Endothelial cell of umbilical vein (primary cell): ENCODE measurements around the gene ELANE. TPM values are rescaled to one million over a fixed set of nuclear protein-coding genes. Genes with fewer than 3 reads are reported as not detected.

Experiments
- BruUV-seq: library from RNA; stranded (reverse); fragments of 400-500 nt; replicated peaks from 2 replicates; lab custom pipeline; 2021; lab: Mats Ljungman, UMichigan
- CTCF ChIA-PET: fragments of 300-600, 350-600 bp; sonication (Branson Sonifier 250); formaldehyde crosslinking; loops from one replicate; lab custom pipeline; 2021; ENCODE audit warnings: antibody characterized with exemption, inconsistent platforms; lab: Charles Lee
- POLR2A ChIA-PET: fragments of 300-600, 350-600 bp; sonication (Branson Sonifier 250); formaldehyde crosslinking; loops from one replicate; lab custom pipeline; 2021; ENCODE audit warnings: antibody characterized with exemption, inconsistent platforms; lab: Charles Lee
- DNase-seq: peaks from one replicate; pipeline ENCODE4 v3.0.0-alpha.2; 2011; ENCODE audit warnings: low read depth, low spot score
- FAIRE-seq: peaks from 2 replicates; lab custom pipeline; 2011; peaks lifted over from hg19 to GRCh38; lab: Jason Lieb, UNC
- H2AFZ ChIP-seq: 2 replicates; pipeline ENCODE4 v1.6.0; 2012; ENCODE audit warnings: low read depth, low read length, control low read depth, inconsistent platforms
- H3K27ac ChIP-seq: 2 replicates; pipeline ENCODE4 v1.5.1; 2011; ENCODE audit warnings: low read depth, mild to moderate bottlenecking, control low read depth, low read length, moderate library complexity; ENCODE audit not compliant: insufficient read depth
- H3K27me3 ChIP-seq, 2 experiments: 2 replicates each; pipeline versions ENCODE4 v1.6.0 to v1.6.1; 2011; ENCODE audit warnings: low read length in 2 of 2, mixed read lengths in 1 of 2; ENCODE audit not compliant: control insufficient read depth in 2 of 2, insufficient read depth in 2 of 2
- H3K36me3 ChIP-seq, 2 experiments: 2 replicates in 1 of 2; 3 replicates in 1 of 2; pipeline ENCODE4 v1.5.1; 2011; ENCODE audit warnings: low read length in 2 of 2, mild to moderate bottlenecking in 1 of 2, moderate library complexity in 1 of 2; ENCODE audit not compliant: control insufficient read depth in 2 of 2, insufficient read depth in 2 of 2; ENCODE audit errors: extremely low read depth in 1 of 2
- H3K4me1 ChIP-seq: 3 replicates; pipeline ENCODE4 v1.5.1; 2011; ENCODE audit warnings: mild to moderate bottlenecking, low read length; ENCODE audit not compliant: control insufficient read depth, insufficient read depth; ENCODE audit errors: extremely low read depth
- H3K4me2 ChIP-seq: 2 replicates; pipeline ENCODE4 v1.6.1; 2011; ENCODE audit warnings: low read length, control low read depth, mixed read lengths; ENCODE audit not compliant: insufficient read depth
- H3K4me3 ChIP-seq, 3 experiments: fragments of 200-600 bp in 1 of 3; sonication (generic), shearing (Covaris generic) in 1 of 3; replicated peaks in 1 of 3; 2 replicates each; pipeline ENCODE4 v1.5.1; 2011 to 2016; ENCODE audit warnings: control low read depth in 3 of 3, low read length in 3 of 3, mild to moderate bottlenecking in 2 of 3, inconsistent platforms in 1 of 3, low read depth in 1 of 3, moderate library complexity in 1 of 3; ENCODE audit not compliant: insufficient read depth in 1 of 3
- H3K79me2 ChIP-seq: 2 replicates; pipeline ENCODE4 v1.6.0; 2012; ENCODE audit warnings: low read length, inconsistent platforms; ENCODE audit not compliant: control insufficient read depth, insufficient read depth
- H3K9ac ChIP-seq: replicated peaks from 2 replicates; pipeline ENCODE3; 2011; ENCODE audit warnings: low read length, control low read depth; ENCODE audit not compliant: insufficient read depth; ENCODE audit errors: extremely low read depth
- H3K9me1 ChIP-seq: replicated peaks from 3 replicates; pipeline ENCODE4 v1.6.0; 2011; ENCODE audit warnings: mild to moderate bottlenecking, low read length; ENCODE audit not compliant: control insufficient read depth, insufficient read depth; ENCODE audit errors: extremely low read depth
- H3K9me3 ChIP-seq: replicated peaks from 2 replicates; pipeline ENCODE4 v1.5.1; 2012; ENCODE audit warnings: low read length, inconsistent platforms; ENCODE audit not compliant: control insufficient read depth, insufficient read depth
- H4K20me1 ChIP-seq: replicated peaks from 2 replicates; pipeline ENCODE3; 2011; ENCODE audit warnings: mild to moderate bottlenecking, low read length; ENCODE audit not compliant: control insufficient read depth, insufficient read depth; ENCODE audit errors: extremely low read depth
- FOS ChIP-seq: IDR thresholded peaks from 2 replicates; pipeline ENCODE4 v1.6.1; 2011; ENCODE audit warnings: mild to moderate bottlenecking, low read length, moderate library complexity, borderline replicate concordance; ENCODE audit not compliant: insufficient read depth
- POLR2A ChIP-seq: IDR thresholded peaks from 2 replicates; pipeline ENCODE4 v1.6.1; 2012; ENCODE audit warnings: low read depth, mild to moderate bottlenecking, control low read depth, low read length
- POLR2AphosphoS5 ChIP-seq: IDR thresholded peaks from 2 replicates; pipeline ENCODE4 v1.6.1; 2012; ENCODE audit warnings: low read depth, mild to moderate bottlenecking, control low read depth, low read length, moderate library complexity; ENCODE audit not compliant: insufficient read depth
- dilution Hi-C: fragments of 300-500 bp; cut with MboI; formaldehyde crosslinking; loops from one replicate; pipeline ENCODE4 v1.15.0; 2019; ENCODE audit warnings: low sequenced_read_pairs; ENCODE audit not compliant: extremely low pct_ligation_motif_present
- intact Hi-C: fragments of 100-400 bp; cut with micrococcal nuclease; formaldehyde crosslinking; loops from one replicate; pipeline ENCODE4 v1.10.0; 2022
- polyA plus RNA-seq, 4 experiments: library from polyadenylated mRNA; depleted of rRNA in 3 of 4; stranded (reverse) in 3 of 4; unstranded in 1 of 4; fragments of >200 nt; gene quantifications; 2 replicates each; pipeline versions ENCODE4 v1.2.1 to v1.2.3, GENCODE V29; 2011 to 2012; ENCODE audit warnings: missing spikeins in 1 of 4
- total RNA-seq: library from RNA; stranded (reverse); gene quantifications from 2 replicates; pipeline ENCODE4 v1.2.3, GENCODE V29; 2021

Gene ELANE
- total and polyA plus RNA-seq, 2 donors (not counting 3 experiments of a cell fraction or from before 2014, with no cell fraction given) = not detected

GRCh38 chr19:813219-814151 is 38.6 kb upstream of the ELANE start:
- Histone ChIP-seq H3K4me1 (no peaks in the 10 kb centered on the region), H4K20me1 (peaks cover 3% of the 10 kb centered on the region), H3K27ac (no peak overlapping the region), H3K79me2 (peaks cover 15% of the 10 kb centered on the region), H2AFZ (no peak overlapping the region), H3K9me1 (no peaks in the 10 kb centered on the region), H3K4me2 (no peak overlapping the region), H3K4me3 (no peak overlapping the region), H3K9me3 (no peaks in the 10 kb centered on the region), H3K36me3 (peaks cover 24 to 27% of the 10 kb centered on the region in 2 experiments), H3K27me3 (no peaks in the 10 kb centered on the region), H3K9ac (no peak overlapping the region)
- ChIA-PET POLR2A (no interaction called here), CTCF (no interaction called here)
- dilution Hi-C loops = no loop called here
- no TSS peak for BruUV-seq
- no peak for TF ChIP-seq POLR2A
- peak; percentile 67 for TF ChIP-seq POLR2AphosphoS5
- no peak for FAIRE-seq
- intact Hi-C loops = no loop called here
- DNase-seq = no peak

GRCh38 chr19:814152-815078 is 37.7 kb upstream of the ELANE start:
- intact Hi-C loops (no loop called here), dilution Hi-C loops (no loop called here)
- peaks cover 20 to 24% of the 10 kb centered on the region in 2 experiments for H3K36me3 ChIP-seq
- DNase-seq (no peak), FAIRE-seq (no peak)
- no peak overlapping the region for H3K9ac ChIP-seq
- peaks cover 3% of the 10 kb centered on the region for H4K20me1 ChIP-seq
- no peak overlapping the region for H3K4me3 ChIP-seq
- ChIA-PET POLR2A (no interaction called here), CTCF (interaction anchor here (0.6 kb wide), 1 partner anchor 45 kb away, joined by 3 read pairs; no protein-coding TSS in a partner anchor)
- peaks cover 11% of the 10 kb centered on the region for H3K79me2 ChIP-seq
- no peak overlapping the region for H3K4me2 ChIP-seq
- no peaks in the 10 kb centered on the region for H3K4me1 ChIP-seq
- H2AFZ ChIP-seq = no peak overlapping the region
- H3K9me3 ChIP-seq = no peaks in the 10 kb centered on the region
- H3K27me3 ChIP-seq = no peaks in the 10 kb centered on the region
- H3K27ac ChIP-seq = no peak overlapping the region
- no TSS peak for BruUV-seq
- TF ChIP-seq POLR2A = peak; percentile 45
- TF ChIP-seq FOS = no peak
- H3K9me1 ChIP-seq = no peaks in the 10 kb centered on the region
